Kidney capillary endothelial cell (primary cell): ENCODE measurements around the gene GK2.

Experiments
- DNase-seq: peaks from one replicate; pipeline ENCODE4 v3.0.0-alpha.2; 2018; ENCODE audit warnings: low spot score

Gene GK2

DNA sequence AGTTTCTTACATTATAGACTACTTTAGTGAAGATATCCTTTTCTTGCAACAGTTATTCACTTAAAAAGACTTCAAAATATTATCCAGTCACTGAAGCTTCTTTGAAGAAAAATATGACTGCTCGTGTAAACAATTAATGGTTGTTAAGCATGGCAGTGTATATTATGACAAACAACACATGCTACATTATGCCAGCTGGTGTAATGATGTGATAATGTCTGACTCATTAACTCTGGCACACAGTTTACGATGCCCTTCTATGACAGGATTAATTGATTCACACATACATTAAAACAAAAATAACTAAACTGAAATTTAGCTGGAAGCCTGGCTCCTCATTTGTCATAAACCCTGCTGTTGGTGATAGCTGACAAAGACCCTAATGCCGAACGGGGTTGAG is 22.4 kb downstream of the GK2 start:
- no peak for DNase-seq

DNA sequence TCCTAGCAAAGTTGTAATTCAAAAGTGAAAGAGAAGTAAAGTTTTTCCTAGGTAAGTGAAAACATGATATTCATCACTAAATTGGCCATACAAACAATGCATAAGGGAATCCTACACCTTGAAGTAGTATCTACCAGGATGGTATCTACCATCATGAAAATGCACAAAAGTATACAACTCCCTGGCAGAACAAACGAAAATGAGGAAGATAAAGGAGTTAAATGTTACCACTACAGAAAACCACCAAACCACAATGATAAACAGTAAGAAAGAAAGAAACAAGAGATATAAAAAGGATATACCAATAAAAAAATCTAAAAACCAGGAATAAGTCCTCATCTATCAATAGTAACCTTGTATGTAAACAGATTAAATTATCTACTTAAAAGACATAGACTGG is 26.9 kb downstream of the GK2 start:
- DNase-seq = no peak

DNA sequence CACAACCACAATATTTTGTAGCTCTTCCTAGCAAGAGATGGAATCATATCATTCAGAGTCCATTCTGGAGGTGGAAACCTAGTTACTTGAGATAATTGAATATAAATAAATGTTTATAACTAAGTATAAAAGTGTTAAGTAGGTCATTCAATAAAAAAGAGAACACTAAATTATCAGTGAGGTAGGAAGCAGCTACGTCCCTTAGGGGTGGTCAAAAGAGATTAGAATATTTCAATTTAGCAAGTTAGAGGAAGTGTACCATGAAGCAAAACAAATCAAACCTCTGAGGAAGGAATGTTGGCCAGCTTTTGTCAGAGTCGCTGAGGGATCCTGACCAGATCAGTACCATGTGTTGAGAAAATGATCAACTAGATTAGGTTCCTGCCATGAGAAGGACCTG is 38.0 kb downstream of the GK2 start:
- DNase-seq = no peak

DNA sequence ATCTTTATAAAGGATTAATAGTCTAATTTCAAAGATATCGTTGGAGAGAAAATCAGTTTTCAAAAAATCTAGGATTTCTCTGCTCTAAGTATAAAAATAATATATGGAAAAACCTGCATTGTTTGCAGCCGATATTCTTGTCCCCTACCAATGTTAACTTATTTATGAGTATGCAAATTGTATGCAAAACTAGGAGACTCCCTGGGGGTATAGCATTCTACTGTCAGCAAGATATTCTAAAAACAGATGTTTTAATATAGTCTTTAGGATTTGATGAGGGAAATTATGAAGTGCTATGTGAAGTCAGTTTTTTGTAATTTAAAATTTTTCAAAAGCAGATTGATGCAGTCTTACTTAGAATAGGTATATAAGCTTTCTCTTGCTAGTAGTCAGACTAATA is 40.9 kb downstream of the GK2 start:
- DNase-seq = no peak

DNA sequence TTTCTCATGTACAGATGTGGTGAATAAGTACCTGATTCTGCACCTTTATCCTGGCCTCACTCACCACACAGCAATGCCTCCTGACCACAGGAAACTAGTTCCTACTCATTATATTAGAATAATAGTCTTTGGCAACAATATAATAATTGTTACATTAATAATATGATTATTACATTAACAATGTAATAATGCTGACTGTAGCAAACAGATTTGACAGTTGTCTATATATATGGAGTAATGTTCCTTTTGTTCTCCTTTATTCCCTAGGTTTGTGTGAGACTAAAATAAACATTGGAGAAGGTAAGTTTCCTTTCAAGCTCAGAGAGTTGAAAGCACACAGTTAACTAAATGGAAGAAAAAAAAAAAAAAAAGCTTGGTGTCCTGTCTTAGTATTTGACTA is 41.6 kb downstream of the GK2 start:
- no peak for DNase-seq

DNA sequence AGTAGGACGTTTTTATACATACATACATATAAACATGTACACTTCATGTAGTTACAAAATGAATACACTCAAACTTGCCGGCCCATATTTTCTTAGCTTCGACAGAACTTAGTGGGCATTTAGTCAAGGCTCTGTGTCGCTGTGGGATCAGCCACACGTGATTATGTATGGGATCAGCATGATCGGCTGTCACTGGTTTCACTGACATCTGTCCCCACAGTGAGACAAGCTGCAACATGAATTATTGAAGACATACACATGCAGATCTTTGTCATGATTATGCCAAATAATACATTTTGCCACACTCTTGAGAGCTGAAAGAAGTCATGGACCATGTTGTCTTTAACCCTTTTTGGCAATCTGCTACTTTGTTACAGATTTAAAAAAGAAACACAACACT is 44.0 kb downstream of the GK2 start:
- no peak for DNase-seq

DNA sequence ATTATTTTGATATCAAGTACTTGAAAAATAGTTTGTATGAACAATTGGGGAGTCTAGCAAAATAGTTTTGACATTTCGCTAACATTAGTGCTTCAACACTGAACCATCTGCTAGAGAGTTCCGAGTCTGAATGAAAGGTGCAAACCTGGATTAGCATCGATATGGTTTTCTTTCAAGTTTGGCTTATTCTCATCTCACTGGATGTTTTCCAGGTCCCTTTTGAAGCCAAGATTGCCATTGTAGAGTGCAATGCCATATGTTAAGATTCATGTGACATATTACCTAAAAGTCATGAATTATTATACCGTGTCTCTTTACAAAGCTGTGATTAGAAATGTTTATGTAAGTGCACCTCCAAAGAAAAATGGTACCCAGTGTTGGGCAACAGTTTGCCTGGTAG is 45.4 kb downstream of the GK2 start:
- DNase-seq = no peak

DNA sequence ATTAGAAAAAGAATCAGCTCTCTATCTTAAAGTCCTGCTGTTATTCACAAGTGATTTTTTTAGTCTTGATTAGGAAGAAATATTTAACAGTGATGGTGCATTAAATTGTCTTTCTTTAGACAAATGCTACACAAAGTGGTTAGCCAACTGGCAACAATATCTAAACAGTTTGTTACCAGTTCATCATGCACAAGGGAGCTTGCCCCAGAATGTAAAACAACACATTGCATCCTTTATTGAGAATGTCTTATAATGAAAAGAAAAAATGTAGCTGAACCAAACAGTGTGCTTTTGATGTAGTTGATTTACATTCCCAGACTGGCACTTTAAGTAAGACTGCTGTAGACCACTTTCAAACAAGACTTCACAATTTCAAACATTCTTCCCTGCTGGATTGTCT is 48.0 kb downstream of the GK2 start:
- no peak for DNase-seq

DNA sequence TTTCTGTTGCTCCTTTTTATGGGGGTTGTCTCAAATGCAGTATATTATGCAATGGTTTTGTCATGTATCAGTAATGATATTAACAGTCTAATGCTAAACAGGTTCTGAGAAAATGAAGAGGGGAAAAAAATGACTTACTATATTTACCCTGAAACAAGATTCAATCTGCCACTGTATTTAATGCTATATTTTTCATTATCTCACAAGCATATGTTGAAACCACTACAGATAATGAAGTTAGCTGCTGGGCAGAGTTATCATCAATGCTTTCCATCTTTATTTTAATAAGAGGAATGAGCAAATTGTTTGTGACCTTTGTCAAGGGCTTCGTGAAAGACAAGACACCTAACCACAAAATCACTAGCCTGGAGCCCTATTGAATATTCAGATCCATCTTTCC is 49.6 kb downstream of the GK2 start:
- no peak for DNase-seq

DNA sequence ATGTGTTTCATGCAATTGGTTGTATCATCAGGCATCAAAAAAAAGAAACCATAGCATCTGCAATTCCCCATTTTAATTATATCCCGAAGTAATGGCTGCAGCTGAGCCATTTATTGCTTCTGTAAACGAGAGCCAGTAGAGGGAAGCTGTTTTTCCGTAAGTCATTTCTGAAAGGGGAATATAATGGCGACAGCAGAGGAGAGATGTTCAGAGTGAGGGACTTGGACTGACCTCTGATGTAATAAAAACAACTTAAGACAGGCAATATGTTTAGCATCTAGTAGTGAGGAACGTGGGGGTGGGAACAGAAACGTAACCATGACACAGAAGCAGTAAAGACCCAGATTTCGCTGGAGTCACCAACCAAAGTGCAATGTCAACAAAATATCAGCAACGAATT is 50.7 kb downstream of the GK2 start:
- DNase-seq = no peak
